ENCODE measurements around the gene ARHGAP8. TPM values are rescaled to one million over a fixed set of nuclear protein-coding genes. Genes with fewer than 3 reads are reported as not detected.

Gene ARHGAP8
- total and polyA plus RNA-seq, 4 experiments from 2014 or later: 0.67 TPM; not detected in 3

DNA sequence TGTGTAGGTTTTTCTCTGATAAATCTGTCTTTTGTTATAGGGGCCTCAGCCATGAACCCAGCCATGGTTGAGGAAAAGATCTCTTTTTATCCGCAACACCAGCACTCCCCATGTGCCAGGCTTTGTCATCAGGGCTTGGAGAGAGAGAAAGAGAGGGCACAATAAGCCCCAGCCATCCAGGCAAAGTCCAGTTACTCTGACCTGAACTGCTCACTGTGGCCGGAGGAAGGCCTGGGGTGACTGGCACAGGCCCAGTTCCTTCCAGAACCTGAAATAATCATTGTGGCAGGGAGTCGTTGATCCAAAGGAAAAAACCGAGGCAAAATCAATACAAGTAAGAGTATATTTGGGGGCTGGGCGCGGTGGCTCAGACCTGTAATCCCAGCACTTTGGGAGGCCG is 3.9 kb upstream of the ARHGAP8 start:
- H3K27ac Mint-ChIP-seq: no peak overlapping the region
- Histone ChIP-seq H3K27me3 (ENCODE audit: insufficient read depth, low read length) (peaks cover 9% of the 10 kb centered on the region), H3K27ac (ENCODE audit: low read depth, low read length) (no peak overlapping the region), H3K4me3 (ENCODE audit: low read length in 2 of 2) (no peak overlapping the region), H3K36me3 (ENCODE audit: insufficient read depth, low read length) (no peaks in the 10 kb centered on the region), H3K4me1 (ENCODE audit: insufficient read depth, low read length) (peaks cover 7% of the 10 kb centered on the region), H3K9me3 (ENCODE audit: control insufficient read depth in 1 of 2, low read length in 2 of 2) (no peaks in the 10 kb centered on the region)
- DNase-seq: no peak
- intact Hi-C loops (cut with micrococcal nuclease): no loop called here
- ChIA-PET CTCF (ENCODE audit: partially characterized antibody) (no interaction called here), POLR2A (ENCODE audit: partially characterized antibody) (no interaction called here)
- H3K9me3 Mint-ChIP-seq: peaks cover 0 to 5% (median 2%) of the 10 kb centered on the region in 8 donors
- H3K4me1 Mint-ChIP-seq: peaks cover 1 to 4% (median 3%) of the 10 kb centered on the region in 4 donors
- H3K27me3 Mint-ChIP-seq: peaks cover 24 to 26% of the 10 kb centered on the region in 2 donors
- H3K36me3 Mint-ChIP-seq: no peaks in the 10 kb centered on the region
- no peak overlapping the region for H3K4me3 Mint-ChIP-seq

DNA sequence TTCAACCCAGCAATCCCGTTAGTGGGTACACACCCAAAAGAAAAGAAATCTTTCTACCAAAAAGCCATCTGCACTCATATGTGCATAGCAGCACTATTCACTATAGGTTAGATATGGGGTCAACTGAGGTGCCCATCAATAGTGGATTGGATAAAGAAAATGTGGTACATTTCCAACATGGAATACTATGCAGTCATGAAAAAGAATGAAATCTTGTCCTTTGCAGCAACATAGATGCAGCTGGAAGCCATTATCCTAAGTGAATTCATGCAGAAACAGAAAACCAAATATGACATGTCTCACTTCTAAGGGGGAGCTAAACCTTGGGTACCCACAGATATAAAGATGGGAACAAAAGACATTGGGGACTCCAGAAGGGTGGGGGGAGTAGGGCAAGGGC is 1.9 kb upstream of the ARHGAP8 start:
- DNase-seq: no peak
- POLR2A ChIA-PET (ENCODE audit: partially characterized antibody): no interaction called here
- H3K27me3 ChIP-seq (ENCODE audit: insufficient read depth, low read length): peaks cover 21% of the 10 kb centered on the region
- CTCF ChIA-PET (ENCODE audit: partially characterized antibody): interaction anchor here (1.0 kb wide), 1 partner anchor 14 kb away, joined by 3 read pairs; no protein-coding TSS in a partner anchor
- H3K27ac ChIP-seq (ENCODE audit: low read depth, low read length): no peak overlapping the region
- intact Hi-C loops (cut with micrococcal nuclease): no loop called here
- no peaks in the 10 kb centered on the region for H3K36me3 ChIP-seq (ENCODE audit: insufficient read depth, low read length)
- H3K4me3 ChIP-seq (ENCODE audit: low read length in 2 of 2): no peak overlapping the region
- H3K27me3 Mint-ChIP-seq: peaks cover 40 to 42% of the 10 kb centered on the region in 2 donors
- no peak overlapping the region for H3K27ac Mint-ChIP-seq
- H3K4me1 ChIP-seq (ENCODE audit: insufficient read depth, low read length): peaks cover 7% of the 10 kb centered on the region
- H3K4me1 Mint-ChIP-seq: peaks cover 1 to 4% (median 3%) of the 10 kb centered on the region in 4 donors
- H3K4me3 Mint-ChIP-seq: no peak overlapping the region
- no peaks in the 10 kb centered on the region for H3K9me3 ChIP-seq (ENCODE audit: control insufficient read depth in 1 of 2, low read length in 2 of 2)
- no peaks in the 10 kb centered on the region for H3K36me3 Mint-ChIP-seq
- H3K9me3 Mint-ChIP-seq: peaks cover 0 to 5% (median 2%) of the 10 kb centered on the region in 8 donors

DNA sequence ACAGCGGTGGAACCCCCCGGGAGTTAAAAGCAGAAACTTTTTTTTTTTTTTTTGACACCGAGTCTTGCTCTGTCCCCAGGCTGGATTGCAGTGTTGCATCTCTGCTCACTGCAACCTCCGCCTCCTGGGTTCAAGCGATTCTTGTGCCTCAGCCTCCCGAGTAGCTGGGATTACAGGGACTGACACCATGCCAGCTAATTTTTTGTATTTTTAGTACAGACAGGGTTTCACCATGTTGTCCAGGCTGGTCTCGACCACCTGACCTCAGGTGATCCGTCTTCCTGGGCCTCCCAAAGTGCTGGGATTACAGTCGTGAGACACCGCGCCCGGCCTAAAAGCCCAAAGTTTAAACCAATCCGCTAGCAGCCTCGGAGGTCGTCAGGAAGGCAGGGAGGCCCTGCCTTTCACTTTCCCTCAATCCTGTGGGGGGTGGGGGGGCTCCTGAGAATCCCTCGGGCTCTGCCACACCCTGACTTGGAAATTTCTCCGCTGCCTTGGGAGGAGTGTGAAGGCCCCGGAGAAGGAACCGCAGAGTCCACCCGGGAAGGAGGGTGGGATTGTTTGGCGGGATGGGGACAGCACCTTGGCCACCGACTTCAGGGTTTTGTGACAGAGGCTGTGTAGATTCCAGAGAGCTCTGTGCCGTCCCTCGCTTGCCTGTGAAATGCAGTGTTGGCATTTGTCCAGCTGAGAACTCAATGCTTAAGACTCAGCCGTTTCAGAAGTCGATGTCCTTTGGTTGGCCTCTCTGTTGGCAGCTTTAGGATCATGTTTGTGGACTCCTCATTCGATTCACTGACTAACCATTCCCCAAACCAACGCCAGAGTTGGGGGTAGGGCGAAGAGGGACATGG is 1.0 kb downstream of the ARHGAP8 start:
- Histone ChIP-seq H3K4me1 (ENCODE audit: insufficient read depth, low read length) (peaks cover 7% of the 10 kb centered on the region), H3K9me3 (ENCODE audit: control insufficient read depth in 1 of 2, low read length in 2 of 2) (no peaks in the 10 kb centered on the region), H3K4me3 (ENCODE audit: low read length in 2 of 2) (no peak overlapping the region), H3K36me3 (ENCODE audit: insufficient read depth, low read length) (no peaks in the 10 kb centered on the region), H3K27ac (ENCODE audit: low read depth, low read length) (no peak overlapping the region), H3K27me3 (ENCODE audit: insufficient read depth, low read length) (peaks cover 21% of the 10 kb centered on the region)
- Mint-ChIP-seq H3K4me1 (peaks cover 1 to 4% (median 3%) of the 10 kb centered on the region in 4 donors), H3K36me3 (no peaks in the 10 kb centered on the region), H3K27ac (peak overlapping the region in 1 of 7 donors; percentile 19), H3K4me3 (peak overlapping the region; percentile 46 to 81 (median 72)), H3K9me3 (peaks cover 0 to 5% (median 2%) of the 10 kb centered on the region in 8 donors), H3K27me3 (peaks cover 32 to 41% of the 10 kb centered on the region in 2 donors)
- intact Hi-C loops (cut with micrococcal nuclease): no loop called here
- no peak for DNase-seq
- POLR2A ChIA-PET (ENCODE audit: partially characterized antibody): no interaction called here
- CTCF ChIA-PET (ENCODE audit: partially characterized antibody): no interaction called here

DNA sequence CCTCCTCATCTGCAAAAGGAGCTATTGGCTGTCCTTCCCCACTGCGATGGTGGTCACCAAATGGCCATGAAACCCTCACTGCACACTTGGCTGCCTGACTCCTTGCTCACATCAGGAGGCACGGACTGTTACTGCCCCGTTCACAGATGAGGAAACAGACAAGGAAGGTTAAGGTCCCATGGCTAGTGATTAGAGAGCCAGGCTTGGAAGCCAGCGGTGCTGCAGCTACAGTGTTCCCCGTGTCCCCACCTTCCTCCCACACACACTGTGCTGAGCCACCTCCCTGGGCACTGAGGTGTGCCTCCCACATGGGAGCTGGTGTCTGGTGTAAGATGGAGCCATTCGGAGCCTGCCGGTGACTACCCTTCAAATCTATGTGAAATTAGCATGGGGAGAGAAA is 2.6 kb downstream of the ARHGAP8 start:
- Histone ChIP-seq H3K27ac (ENCODE audit: low read depth, low read length) (no peak overlapping the region), H3K4me3 (ENCODE audit: low read length in 2 of 2) (no peak overlapping the region), H3K4me1 (ENCODE audit: insufficient read depth, low read length) (peaks cover 7% of the 10 kb centered on the region), H3K27me3 (ENCODE audit: insufficient read depth, low read length) (peaks cover 21% of the 10 kb centered on the region), H3K36me3 (ENCODE audit: insufficient read depth, low read length) (no peaks in the 10 kb centered on the region), H3K9me3 (ENCODE audit: control insufficient read depth in 1 of 2, low read length in 2 of 2) (no peaks in the 10 kb centered on the region)
- H3K4me1 Mint-ChIP-seq: peaks cover 1 to 4% (median 3%) of the 10 kb centered on the region in 4 donors
- H3K9me3 Mint-ChIP-seq: peaks cover 0 to 4% (median 0%) of the 10 kb centered on the region in 8 donors
- CTCF ChIA-PET (ENCODE audit: partially characterized antibody): interaction anchor here (0.5 to 1.6 kb wide), 2 partner anchors 70 to 182 kb away, joined by 3 read pairs; no protein-coding TSS in a partner anchor
- intact Hi-C loops (cut with micrococcal nuclease): no loop called here
- POLR2A ChIA-PET (ENCODE audit: partially characterized antibody): no interaction called here
- peaks cover 35 to 36% of the 10 kb centered on the region in 2 donors for H3K27me3 Mint-ChIP-seq
- H3K36me3 Mint-ChIP-seq: no peaks in the 10 kb centered on the region
- no peak for DNase-seq
- H3K4me3 Mint-ChIP-seq: no peak overlapping the region
- H3K27ac Mint-ChIP-seq: no peak overlapping the region

DNA sequence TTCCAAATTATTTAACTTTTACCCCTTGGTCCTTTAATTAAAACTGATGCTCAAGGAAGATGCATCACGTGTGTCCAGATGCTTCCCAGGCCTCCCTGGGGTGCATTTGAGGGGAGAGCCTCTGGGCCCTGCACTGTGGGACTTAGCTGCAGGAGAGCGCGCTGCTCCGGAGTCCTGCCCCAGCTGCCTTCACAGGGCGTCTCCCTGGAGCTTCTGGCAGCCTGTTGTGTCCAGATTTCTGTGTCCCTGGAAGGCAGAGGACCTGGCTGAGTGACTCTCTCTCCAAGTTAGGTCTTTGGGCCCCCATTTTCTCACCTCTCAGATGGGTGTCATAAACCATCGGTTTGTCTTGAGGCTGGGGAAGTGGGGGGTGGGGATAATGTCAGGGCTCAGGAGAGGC is 3.0 kb downstream of the ARHGAP8 start:
- H3K27ac ChIP-seq (ENCODE audit: low read depth, low read length): no peak overlapping the region
- peaks cover 21% of the 10 kb centered on the region for H3K27me3 ChIP-seq (ENCODE audit: insufficient read depth, low read length)
- Mint-ChIP-seq H3K36me3 (no peaks in the 10 kb centered on the region), H3K27me3 (peaks cover 32 to 33% of the 10 kb centered on the region in 2 donors), H3K4me1 (peaks cover 1 to 4% (median 3%) of the 10 kb centered on the region in 4 donors), H3K9me3 (peaks cover 0 to 3% (median 0%) of the 10 kb centered on the region in 8 donors), H3K4me3 (no peak overlapping the region), H3K27ac (no peak overlapping the region)
- intact Hi-C loops (cut with micrococcal nuclease): no loop called here
- no peaks in the 10 kb centered on the region for H3K9me3 ChIP-seq (ENCODE audit: control insufficient read depth in 1 of 2, low read length in 2 of 2)
- ChIA-PET POLR2A (ENCODE audit: partially characterized antibody) (no interaction called here), CTCF (ENCODE audit: partially characterized antibody) (interaction anchor here (0.5 to 1.6 kb wide), 2 partner anchors 71 to 183 kb away, joined by 3 read pairs; no protein-coding TSS in a partner anchor)
- no peak for DNase-seq
- no peak overlapping the region for H3K4me3 ChIP-seq (ENCODE audit: low read length in 2 of 2)
- H3K4me1 ChIP-seq (ENCODE audit: insufficient read depth, low read length): peaks cover 7% of the 10 kb centered on the region
- no peaks in the 10 kb centered on the region for H3K36me3 ChIP-seq (ENCODE audit: insufficient read depth, low read length)

DNA sequence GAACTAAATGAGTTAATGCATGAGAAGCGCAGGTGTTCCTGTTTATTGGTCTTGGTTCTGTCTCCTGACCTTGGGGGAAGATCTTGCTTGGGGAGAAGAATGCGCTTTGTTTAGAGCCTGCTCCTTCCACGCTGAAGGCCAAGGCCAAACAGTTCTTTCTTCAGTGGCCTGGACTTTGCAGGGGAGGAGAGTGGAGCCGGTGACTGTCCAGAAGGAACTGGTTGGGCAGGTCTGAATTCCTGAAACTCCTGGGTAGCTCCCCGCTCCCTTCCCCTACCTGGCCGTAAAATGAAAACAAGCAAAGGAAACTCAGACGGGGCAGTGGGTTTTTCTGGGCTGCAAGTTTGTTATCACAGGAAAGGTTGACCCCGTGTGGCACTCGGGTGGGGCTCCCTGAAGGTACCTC is 3.6 kb downstream of the ARHGAP8 start:
- Histone ChIP-seq H3K27me3 (ENCODE audit: insufficient read depth, low read length) (peaks cover 21% of the 10 kb centered on the region), H3K9me3 (ENCODE audit: control insufficient read depth in 1 of 2, low read length in 2 of 2) (no peaks in the 10 kb centered on the region), H3K27ac (ENCODE audit: low read depth, low read length) (no peak overlapping the region), H3K4me3 (ENCODE audit: low read length in 2 of 2) (no peak overlapping the region), H3K36me3 (ENCODE audit: insufficient read depth, low read length) (no peaks in the 10 kb centered on the region), H3K4me1 (ENCODE audit: insufficient read depth, low read length) (peaks cover 7% of the 10 kb centered on the region)
- Mint-ChIP-seq H3K36me3 (no peaks in the 10 kb centered on the region), H3K4me1 (peaks cover 1 to 4% (median 3%) of the 10 kb centered on the region in 4 donors), H3K4me3 (no peak overlapping the region), H3K27ac (no peak overlapping the region), H3K9me3 (no peaks in the 10 kb centered on the region), H3K27me3 (peaks cover 29 to 30% of the 10 kb centered on the region in 2 donors)
- CTCF ChIA-PET (ENCODE audit: partially characterized antibody): no interaction called here
- DNase-seq: no peak
- intact Hi-C loops (cut with micrococcal nuclease): no loop called here
- POLR2A ChIA-PET (ENCODE audit: partially characterized antibody): no interaction called here

DNA sequence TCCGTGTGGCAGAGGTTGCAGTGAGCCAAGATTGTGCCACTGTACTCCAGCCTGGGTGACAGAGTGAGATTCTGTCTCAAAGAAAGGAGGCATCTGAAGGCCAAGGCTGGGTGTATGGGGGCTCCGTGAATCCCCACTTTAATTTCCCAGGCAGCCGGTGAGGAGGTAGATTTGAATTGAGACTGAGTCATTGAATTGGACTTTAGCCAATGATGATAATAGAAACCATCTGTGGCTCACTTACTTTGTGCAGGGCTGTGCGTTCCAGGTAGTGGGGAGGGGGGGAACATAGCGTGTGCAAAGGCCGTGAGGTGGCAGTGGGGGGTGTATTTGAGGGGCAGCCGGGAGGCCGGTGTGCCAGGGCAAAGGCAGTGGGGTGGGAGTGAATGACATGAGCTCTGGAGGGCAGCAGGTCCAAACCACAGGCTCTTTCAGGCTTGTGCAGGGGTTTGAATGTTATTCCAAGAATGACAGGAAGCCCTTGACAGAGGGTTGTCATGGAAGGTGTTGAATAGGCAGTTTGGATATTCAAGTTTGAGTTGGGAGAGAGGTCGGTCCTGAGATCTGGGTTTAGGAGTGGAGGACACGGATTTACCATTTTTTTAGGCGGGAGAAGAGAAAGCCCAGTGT is 6.1 kb downstream of the ARHGAP8 start:
- POLR2A ChIA-PET (ENCODE audit: partially characterized antibody): no interaction called here
- intact Hi-C loops (cut with micrococcal nuclease): no loop called here
- no peaks in the 10 kb centered on the region for H3K4me1 Mint-ChIP-seq

More for the DNA sequence above, 6.1 kb downstream of the ARHGAP8 start:
- Mint-ChIP-seq H3K4me3 (no peak overlapping the region), H3K27ac (no peak overlapping the region), H3K27me3 (peaks cover 22 to 29% of the 10 kb centered on the region in 2 donors), H3K9me3 (peaks cover 0 to 5% (median 3%) of the 10 kb centered on the region in 8 donors), H3K36me3 (no peaks in the 10 kb centered on the region)
- H3K27me3 ChIP-seq (ENCODE audit: insufficient read depth, low read length): peaks cover 13% of the 10 kb centered on the region
- H3K27ac ChIP-seq (ENCODE audit: low read depth, low read length): no peak overlapping the region
- no peaks in the 10 kb centered on the region for H3K36me3 ChIP-seq (ENCODE audit: insufficient read depth, low read length)
- H3K9me3 ChIP-seq (ENCODE audit: control insufficient read depth in 1 of 2, low read length in 2 of 2): no peaks in the 10 kb centered on the region
- CTCF ChIA-PET (ENCODE audit: partially characterized antibody): no interaction called here
- no peaks in the 10 kb centered on the region for H3K4me1 ChIP-seq (ENCODE audit: insufficient read depth, low read length)
- no peak for DNase-seq
- H3K4me3 ChIP-seq (ENCODE audit: low read length in 2 of 2): no peak overlapping the region
